HFF-Myc (cell line): ENCODE measurements around the gene LRRN4.
"Not testable (repeated sequence)": the region's sequence is repeated elsewhere in the genome, so short reads cannot be mapped to it uniquely, and the experiment has no call there.

Source experiments
- DNase-seq: peaks from one replicate; pipeline ENCODE4 v3.0.0-alpha.2; 2011; ENCODE audit warnings: low read depth; ENCODE audit errors: extremely low read depth
- H3K4me3 ChIP-seq: replicated peaks from 2 replicates; pipeline ENCODE4 v1.5.1; 2011; ENCODE audit warnings: low read depth, mild to moderate bottlenecking, control low read depth, low read length
- CTCF ChIP-seq: IDR thresholded peaks from 2 replicates; pipeline ENCODE4 v1.5.1; 2012; ENCODE audit warnings: mild to moderate bottlenecking, low read depth, low read length, control low read depth; ENCODE audit errors: missing control alignments

LRRN4 gene

DNA sequence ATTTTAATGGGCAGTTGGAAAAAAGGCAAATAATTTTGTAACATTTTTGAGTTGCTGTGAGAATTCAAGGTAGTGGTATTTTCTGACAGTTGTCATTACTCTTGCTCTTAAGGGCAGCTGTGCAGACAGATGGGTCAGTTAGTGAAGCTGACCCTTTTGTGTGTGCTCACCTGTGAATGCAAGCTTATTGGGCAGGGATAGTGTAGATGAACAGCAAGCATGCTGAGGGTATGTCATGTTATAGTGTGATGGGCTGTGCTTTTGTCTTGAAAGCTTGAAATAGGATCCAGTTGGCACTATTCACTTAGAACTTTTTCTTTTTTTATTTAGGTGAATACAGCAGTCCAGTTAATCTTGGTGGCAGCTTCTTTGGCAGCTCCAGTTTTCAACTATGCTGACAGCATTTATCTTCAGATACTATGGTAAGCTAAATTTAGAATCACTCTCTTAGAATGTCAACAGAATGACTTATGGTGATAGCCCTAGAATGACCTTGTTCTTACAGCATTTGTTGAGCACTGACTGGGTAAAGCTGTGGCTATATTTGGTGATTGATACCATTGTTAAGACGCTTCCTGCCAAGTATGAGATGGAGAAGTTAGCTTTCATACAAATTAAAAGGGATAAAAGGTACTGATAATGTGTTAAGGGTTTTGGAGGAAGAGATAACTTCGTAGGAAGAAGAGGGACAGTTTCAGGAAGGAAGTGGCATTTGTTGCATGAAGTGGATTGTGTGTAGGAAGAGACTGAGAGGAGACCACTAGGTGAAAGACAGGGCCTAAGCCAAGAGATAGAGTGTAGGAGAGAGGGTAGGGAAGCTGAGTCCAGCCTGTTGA lies 19.5 kb downstream of the LRRN4 start:
- no peak for DNase-seq
- H3K4me3 ChIP-seq, result no peak overlapping the region
- TF ChIP-seq CTCF, result no peak

DNA sequence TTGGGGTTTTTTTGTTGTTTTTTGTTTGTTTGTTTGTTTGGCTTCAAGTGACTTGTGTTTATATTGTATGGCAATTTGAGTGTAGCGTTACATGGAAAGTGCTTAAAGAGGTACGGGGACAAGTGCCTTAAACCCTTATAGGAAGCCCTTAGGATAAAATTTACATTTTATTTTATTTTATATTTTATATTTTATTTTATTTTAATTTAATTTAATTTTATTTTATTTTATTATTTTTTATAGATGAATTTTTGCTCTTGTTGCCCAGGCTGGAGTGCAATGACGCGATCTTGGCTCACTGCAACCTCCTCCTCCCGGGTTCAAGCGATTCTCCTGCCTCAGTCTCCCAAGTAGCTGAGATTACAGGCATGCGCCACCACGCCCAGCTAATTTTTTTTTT lies 21.0 kb downstream of the LRRN4 start:
- H3K4me3 ChIP-seq, result not testable (repeated sequence)

GRCh38 chr20:6030453-6031080 lies 23.3 kb downstream of the LRRN4 start:
- H3K4me3 ChIP-seq, result no peak overlapping the region
- no peak for TF ChIP-seq CTCF
- DNase-seq, result no peak

More for the DNA sequence above, 21.0 kb downstream of the LRRN4 start:
- DNase-seq, result not testable (repeated sequence)

- no peak for DNase-seq
- TF ChIP-seq CTCF, result no peak
- H3K4me3 ChIP-seq, result no peak overlapping the region
These were observed 24.3 kb downstream of the LRRN4 start for GRCh38 chr20:6029538-6029937.

- no peak for DNase-seq
- TF ChIP-seq CTCF, result no peak
- H3K4me3 ChIP-seq, result no peak overlapping the region
These were observed 25.0 kb downstream of the LRRN4 start for GRCh38 chr20:6028818-6029217.

DNA sequence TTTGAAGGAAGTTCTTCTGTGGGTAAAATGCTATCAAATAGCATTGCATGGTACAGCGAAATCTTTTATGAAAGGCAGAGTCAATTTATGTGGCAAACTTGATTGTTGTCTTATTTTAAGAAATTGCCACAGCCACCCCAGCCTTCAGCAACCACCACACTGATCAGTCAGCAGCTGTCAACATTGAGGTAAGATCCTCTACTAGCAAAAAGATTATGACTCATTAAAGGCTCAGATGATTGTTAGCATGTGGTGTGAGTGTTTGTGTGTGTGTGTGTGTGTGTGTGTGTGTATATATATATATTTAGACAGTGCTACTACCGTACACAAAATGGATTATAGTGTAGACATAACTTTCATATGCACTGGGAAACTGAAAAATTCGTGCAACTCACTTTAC lies 27.8 kb downstream of the LRRN4 start:
- no peak for TF ChIP-seq CTCF
- DNase-seq, result no peak

DNA sequence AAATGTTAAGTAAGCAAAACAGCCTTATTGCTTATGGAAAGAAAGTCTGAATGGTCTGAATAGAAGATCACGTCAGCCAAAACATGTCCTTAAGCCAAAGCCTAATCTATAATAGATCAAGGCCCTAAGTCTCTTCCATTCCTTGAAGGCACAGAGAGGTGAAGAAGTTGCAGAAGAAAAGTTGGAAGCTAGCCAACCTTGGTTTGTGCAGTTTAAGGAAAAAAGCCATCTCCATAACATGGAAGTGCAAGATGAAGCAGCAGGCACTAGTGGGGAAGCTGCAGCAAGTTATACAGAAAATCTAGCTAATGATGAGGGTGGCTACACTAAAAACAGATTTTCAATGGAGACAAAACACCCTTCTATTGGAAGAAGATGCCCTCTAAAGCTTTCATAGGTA lies 29.1 kb downstream of the LRRN4 start:
- H3K4me3 ChIP-seq, result no peak overlapping the region
- no peak for TF ChIP-seq CTCF

More for the DNA sequence above, 27.8 kb downstream of the LRRN4 start:
- no peak overlapping the region for H3K4me3 ChIP-seq

More for the DNA sequence above, 29.1 kb downstream of the LRRN4 start:
- DNase-seq, result no peak
